Lower lobe of right lung (tissue), 2 donors: ENCODE results near the gene PRDX3. TPM values are rescaled to one million over a fixed set of nuclear protein-coding genes. Genes with fewer than 3 reads are reported as not detected.

Source experiments
- ATAC-seq, 2 donors: fragments of 200-7000 bp; cut with Tn5 transposase; one replicate each; pipeline ENCODE4 v1.9.1; 2020 to 2022; ENCODE audit warnings: mild to moderate bottlenecking in 2 of 2, moderate library complexity in 2 of 2
- DNase-seq: peaks from one replicate; pipeline ENCODE4 v3.0.0-alpha.2; 2020
- H3K27ac ChIP-seq: fragments of 200-600 bp; one replicate; pipeline ENCODE4 v1.8.0; 2022
- H3K27me3 ChIP-seq: fragments of 200-600 bp; one replicate; pipeline ENCODE4 v1.8.0; 2022; ENCODE audit warnings: low read depth
- H3K36me3 ChIP-seq: fragments of 200-600 bp; one replicate; pipeline ENCODE4 v1.8.0; 2022; ENCODE audit warnings: mild to moderate bottlenecking
- H3K4me1 ChIP-seq: fragments of 200-600 bp; one replicate; pipeline ENCODE4 v1.8.0; 2022
- H3K4me3 ChIP-seq: fragments of 200-600 bp; one replicate; pipeline ENCODE4 v1.8.0; 2022; ENCODE audit warnings: mild to moderate bottlenecking
- H3K9me3 ChIP-seq: fragments of 200-600 bp; one replicate; pipeline ENCODE4 v1.8.0; 2022
- CTCF ChIP-seq: fragments of 200-600 bp; IDR thresholded peaks from one replicate; pipeline ENCODE4 v1.8.0; 2022; ENCODE audit warnings: antibody characterized with exemption, mild to moderate bottlenecking
- intact Hi-C: fragments of 100-400 bp; cut with DNase I; formaldehyde crosslinking; loops from one replicate; pipeline ENCODE4 v1.11.0; 2022
- total RNA-seq: library from RNA; stranded (reverse); fragmentation: NEBNext Ultra II Directional; extraction: Animal tissue kit (Norgen Biotek cat#: 25700); gene quantifications from one replicate; pipeline ENCODE4 v1.2.1, GENCODE V29; 2021
- donor health status: DM: no; HTN: yes; CAD: no; lungs with severe emphysema.

PRDX3 gene
- total RNA-seq, 1 donor from 2014 or later = 82.0 TPM

DNA sequence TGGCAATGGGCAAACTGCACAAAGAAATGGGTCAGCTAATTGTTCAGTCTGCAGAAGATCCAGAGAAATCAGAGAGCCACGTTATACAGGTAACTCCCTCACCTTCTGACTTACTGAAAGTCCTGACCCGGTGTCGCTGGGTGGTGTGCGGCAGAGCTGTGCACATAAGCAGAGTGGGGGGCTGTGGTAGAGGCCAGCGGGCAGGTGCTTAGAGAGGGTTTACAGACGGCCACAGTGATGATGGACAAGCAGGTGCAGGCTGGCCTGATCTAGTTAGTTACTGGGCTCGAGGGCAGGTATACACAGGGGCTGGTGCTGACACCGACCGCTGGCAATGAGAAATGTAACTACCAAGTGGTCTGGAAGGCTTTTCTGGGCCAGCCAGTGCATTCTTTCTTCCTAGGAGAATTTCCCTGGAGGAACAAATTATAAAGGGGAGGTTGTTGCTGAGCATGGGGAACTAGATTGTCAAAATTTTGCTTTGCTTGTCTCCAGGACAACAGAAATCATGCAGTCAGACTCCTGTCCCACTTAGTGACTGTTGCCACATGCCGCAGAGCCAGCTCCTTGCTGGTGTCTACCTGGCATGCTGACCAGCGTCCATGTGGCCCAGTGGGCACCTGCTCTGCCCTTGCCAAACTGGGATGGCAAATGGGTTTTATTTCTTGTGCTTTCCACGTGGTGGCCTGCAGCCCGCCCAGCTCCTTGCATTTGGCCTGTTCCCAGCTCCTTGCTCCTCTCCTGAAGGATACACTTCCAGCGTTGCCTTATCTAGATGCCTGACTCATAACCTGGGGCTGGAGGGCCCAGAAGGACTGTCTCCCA, 45.9 kb downstream of the PRDX3 start:
- no peak overlapping the region for H3K4me3 ChIP-seq
- DNase-seq = no peak
- H3K27me3 ChIP-seq = no peaks in the 10 kb centered on the region
- H3K9me3 ChIP-seq = no peaks in the 10 kb centered on the region
- H3K4me1 ChIP-seq = peaks cover 29% of the 10 kb centered on the region
- no peak for TF ChIP-seq CTCF
- H3K27ac ChIP-seq = peak overlapping the region; percentile 81
- intact Hi-C loops = no loop called here
- no peak for ATAC-seq
- H3K36me3 ChIP-seq = peaks cover 48% of the 10 kb centered on the region

DNA sequence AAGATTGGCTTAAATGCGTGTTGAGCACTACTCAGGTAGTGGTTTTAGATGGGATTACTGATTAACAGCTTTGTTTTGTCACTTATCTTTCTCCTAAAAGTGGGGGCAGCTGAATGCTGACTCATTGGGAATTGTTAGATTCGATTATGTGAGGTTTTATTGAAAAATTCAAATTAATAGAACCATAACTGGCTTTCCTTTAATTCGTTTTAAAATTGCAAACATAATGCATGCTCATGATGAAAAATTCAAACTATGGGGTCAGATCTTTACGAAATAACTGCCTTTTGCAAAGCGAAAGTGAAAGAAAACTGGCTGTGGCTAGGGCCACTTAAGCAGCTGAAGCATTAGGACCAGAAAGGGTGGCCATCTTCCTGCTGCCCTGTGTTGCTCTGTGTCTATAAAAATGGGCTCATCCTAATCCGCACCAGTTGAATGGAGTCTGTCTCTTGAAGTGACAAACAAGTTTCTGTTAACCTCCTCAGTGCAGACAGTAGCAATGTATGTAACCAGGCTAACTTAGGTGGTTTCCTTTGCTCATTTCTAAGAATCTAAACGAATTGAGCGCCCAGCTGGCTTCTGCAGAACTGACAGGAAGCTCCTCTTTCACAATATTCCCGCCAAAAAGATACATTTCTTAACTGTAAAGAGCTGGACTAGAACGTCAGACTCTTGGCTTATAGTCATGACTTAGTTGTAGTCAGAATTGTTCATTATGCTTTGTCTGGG, 46.9 kb downstream of the PRDX3 start:
- peak overlapping the region; percentile 56 for H3K4me3 ChIP-seq
- no peak for DNase-seq
- peaks cover 48% of the 10 kb centered on the region for H3K36me3 ChIP-seq
- no peak for TF ChIP-seq CTCF
- peaks cover 29% of the 10 kb centered on the region for H3K4me1 ChIP-seq
- H3K9me3 ChIP-seq = no peaks in the 10 kb centered on the region
- H3K27ac ChIP-seq = peak overlapping the region; percentile 81
- intact Hi-C loops = no loop called here
- peak; percentile 74 to 80 for ATAC-seq
- no peaks in the 10 kb centered on the region for H3K27me3 ChIP-seq

DNA sequence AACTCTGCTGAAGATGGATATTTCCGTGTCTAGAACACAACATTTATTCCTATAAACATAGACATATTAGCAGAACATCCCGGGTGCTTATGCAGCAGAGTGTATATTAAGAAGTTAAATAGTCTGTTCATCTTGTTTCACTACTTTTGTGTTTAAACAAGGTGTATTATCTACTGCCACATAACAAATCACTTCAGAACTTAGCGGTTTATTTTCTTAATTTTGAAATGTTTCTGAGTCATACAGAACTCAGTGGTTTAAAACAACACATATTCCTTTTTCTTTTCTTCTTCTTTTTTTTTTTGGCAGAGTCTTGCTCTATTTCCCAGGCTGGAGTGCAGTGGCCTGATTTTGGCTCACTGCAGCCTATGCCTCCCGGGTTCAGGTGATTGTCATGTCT, 48.9 kb downstream of the PRDX3 start:
- DNase-seq (no peak), ATAC-seq (no peak)
- H3K36me3 ChIP-seq = peaks cover 67% of the 10 kb centered on the region
- no peaks in the 10 kb centered on the region for H3K9me3 ChIP-seq
- TF ChIP-seq CTCF = no peak
- peaks cover 29% of the 10 kb centered on the region for H3K4me1 ChIP-seq
- H3K4me3 ChIP-seq = no peak overlapping the region
- intact Hi-C loops = no loop called here
- H3K27ac ChIP-seq = no peak overlapping the region
- no peaks in the 10 kb centered on the region for H3K27me3 ChIP-seq

DNA sequence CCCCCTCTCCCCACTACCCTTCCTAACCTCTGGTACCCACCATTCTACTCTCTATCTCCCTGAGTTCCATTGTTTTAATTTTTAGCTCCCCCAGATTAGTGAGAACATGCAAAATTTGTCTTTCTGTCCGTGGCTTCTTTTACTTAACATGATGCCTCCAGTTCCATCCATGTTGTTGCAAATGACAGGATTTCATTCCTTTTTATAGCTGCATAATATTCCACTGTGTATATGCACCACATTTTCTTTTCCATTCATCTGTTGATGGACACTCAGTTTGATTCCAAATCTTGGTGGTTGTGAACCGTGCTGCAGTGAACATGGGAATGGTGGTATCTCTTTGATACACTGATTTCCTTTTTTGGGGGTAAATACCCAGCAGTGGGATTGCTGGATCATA, 52.7 kb downstream of the PRDX3 start:
- Histone ChIP-seq H3K36me3 (peaks cover 85% of the 10 kb centered on the region), H3K27ac (no peak overlapping the region), H3K4me3 (no peak overlapping the region), H3K27me3 (no peaks in the 10 kb centered on the region), H3K9me3 (no peaks in the 10 kb centered on the region), H3K4me1 (peaks cover 9% of the 10 kb centered on the region)
- no peak for DNase-seq
- TF ChIP-seq CTCF = no peak
- no peak for ATAC-seq
- intact Hi-C loops = no loop called here

DNA sequence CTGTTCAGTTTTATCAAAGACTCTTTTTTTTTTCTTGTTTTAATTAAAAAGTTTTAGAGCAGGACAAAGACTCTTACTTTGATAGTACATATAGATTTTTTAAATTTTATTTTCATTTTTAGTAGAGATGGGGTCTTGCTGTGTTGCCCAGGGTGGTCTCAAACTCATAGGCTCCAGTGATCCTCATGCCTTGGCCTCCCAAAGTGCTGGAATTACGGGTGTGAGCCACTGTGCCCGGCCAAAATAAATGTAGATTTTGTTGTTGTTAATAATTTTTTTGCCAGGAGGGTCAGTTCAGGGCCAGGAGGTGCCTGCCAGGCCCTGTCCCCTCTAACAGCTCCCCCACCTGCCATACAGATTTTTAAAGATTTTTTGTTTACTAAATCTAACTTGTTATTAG, 57.7 kb downstream of the PRDX3 start:
- no peak for TF ChIP-seq CTCF
- ATAC-seq (no peak), DNase-seq (no peak)
- intact Hi-C loops = no loop called here
- H3K27me3 ChIP-seq = no peaks in the 10 kb centered on the region
- H3K4me1 ChIP-seq = no peaks in the 10 kb centered on the region
- H3K9me3 ChIP-seq = no peaks in the 10 kb centered on the region
- H3K4me3 ChIP-seq = no peak overlapping the region
- H3K27ac ChIP-seq = no peak overlapping the region
- H3K36me3 ChIP-seq = peaks cover 87% of the 10 kb centered on the region
